ENCODE data around the gene TARBP1.
"Not testable (repeated sequence)": the region's sequence is repeated elsewhere in the genome, so short reads cannot be mapped to it uniquely, and the experiment has no call there.

The TARBP1 gene

GRCh38 chr1:234505769-234506102 lies 26.8 kb upstream of the TARBP1 start:
- no peak for DNase-seq

- DNase-seq: no peak
These were observed 26.2 kb upstream of the TARBP1 start for GRCh38 chr1:234504969-234505768.

DNA sequence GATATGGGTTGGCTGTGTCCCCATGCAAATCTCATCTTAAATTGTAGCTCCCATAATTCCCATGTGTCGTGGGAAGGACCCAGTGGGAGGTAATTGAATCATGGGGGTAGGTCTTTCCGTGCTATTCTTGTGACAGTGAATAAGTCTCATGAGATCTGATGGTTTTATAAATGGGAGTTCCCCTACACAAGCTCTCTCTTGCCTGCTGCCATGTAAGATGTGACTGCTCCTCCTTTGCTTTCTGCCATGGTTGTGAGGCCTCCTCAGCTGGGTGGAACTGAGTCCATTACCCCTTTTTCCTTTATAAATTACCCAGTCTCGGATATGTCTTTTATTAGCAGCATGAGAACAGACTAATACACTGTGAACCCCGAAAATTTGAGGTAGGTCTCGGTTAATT lies 25.3 kb upstream of the TARBP1 start:
- DNase-seq: not testable (repeated sequence)

GRCh38 chr1:234503193-234504050 lies 24.4 kb upstream of the TARBP1 start:
- DNase-seq: no peak

GRCh38 chr1:234502785-234503184 lies 23.8 kb upstream of the TARBP1 start:
- no peak for DNase-seq

DNA sequence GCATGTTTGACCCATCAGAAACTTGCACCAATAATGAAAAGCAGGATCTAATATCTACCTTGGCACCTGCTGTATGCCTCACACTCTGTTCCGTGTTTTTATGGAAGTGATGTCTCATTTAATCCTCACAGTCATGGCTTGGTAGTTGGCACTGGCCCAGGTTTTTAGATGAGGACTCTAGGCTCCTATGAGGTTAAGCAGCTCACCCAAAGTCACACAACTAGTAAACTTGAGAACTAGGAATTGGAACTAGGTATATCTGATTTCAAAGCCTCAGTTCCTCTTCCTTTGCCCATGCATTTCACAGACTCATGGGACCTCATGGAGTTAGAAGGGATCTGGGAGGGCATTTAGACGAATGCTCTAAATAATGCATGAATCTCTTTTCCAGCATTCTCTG lies 21.3 kb upstream of the TARBP1 start:
- DNase-seq: no peak

- no peak for DNase-seq
These were observed 20.9 kb upstream of the TARBP1 start for GRCh38 chr1:234499943-234500245.

GRCh38 chr1:234499119-234499942 lies 20.4 kb upstream of the TARBP1 start:
- peak; percentile 96 for DNase-seq

DNA sequence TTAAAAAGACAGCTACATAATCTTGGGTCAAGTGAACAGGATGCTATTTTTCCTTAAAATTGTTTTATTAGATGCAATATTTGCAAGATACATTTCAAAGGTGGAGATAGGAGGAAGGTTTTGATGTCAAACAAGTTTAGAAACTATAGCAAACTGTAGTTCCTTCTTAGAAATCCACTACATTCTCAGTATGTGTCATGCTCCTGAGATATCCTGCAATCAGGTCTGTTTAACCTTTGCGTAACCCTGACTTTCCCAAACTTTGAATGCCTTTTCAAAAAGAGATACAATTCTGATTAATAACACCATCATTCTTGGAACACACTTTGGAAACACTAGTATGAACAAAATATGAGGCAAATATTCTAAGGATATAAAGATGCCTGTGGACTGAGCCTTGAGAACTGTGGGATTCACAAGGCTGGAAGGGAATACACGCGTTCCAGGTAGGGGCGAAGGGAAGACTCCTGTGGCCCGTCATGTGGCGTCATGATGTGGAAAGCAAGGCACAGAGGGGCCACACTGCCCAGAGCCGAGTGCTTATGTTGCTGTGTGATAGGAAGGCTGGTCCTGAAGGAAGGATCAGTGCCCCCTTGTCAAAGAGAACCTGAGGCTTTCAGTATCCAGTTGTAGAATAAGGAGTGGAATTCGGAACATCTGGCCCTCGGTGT lies 19.6 kb upstream of the TARBP1 start:
- no peak for DNase-seq

DNA sequence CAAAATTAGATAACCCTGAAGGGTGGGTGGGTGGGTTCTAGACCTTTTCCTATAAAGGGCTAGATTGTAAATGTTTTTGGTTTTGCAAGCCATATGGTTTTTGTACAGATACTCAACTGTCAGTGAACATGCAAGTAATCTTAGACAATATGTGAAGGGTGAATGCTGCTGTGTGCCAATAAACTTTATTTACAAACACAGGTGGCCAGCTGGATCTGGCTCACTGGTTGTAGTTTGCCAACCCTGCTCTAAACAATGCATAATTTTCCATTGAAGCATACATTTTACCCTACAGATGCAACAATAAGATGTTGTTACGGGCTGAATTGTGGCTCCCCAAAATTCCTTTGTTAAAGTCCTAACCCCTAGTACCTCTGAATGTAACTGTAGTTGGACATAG lies 18.6 kb upstream of the TARBP1 start:
- DNase-seq: no peak

DNA sequence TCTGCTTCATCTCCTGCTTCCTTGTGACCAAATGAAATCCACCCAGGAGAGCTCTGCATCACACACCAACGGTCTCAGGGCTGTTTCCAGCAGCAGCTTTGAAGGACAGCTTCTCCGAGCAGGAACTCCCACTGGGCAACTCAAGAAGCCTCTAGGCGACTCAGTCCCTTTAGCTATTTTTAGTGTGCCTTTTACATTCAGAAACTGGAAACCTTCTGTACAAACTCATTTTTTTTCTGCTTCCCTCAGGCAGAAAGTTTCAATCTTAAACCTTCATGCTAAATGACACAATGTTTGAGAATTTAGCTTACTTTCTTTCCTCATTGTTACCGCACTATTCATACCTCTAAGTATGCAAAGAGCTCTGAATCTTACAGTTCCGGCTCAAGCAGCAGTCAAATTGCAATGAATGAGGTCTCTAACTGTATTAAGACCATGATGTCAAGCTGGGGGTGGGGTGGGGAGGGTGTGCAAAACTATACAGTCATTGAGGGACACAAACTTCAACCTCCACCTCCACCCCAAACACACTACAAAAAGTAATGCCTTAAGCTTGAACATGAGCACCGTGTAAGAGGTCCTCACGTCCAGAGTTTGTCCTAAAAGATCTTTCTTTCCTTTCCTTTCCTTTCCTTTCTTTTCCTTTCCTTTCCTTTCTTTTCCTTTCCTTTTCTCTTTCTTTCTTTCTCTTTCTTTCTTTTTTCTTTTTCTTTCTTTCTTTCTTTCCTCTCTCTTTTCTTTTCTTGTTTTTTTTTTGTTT lies 16.4 kb upstream of the TARBP1 start:
- DNase-seq: no peak

GRCh38 chr1:234494049-234494448 lies 15.1 kb upstream of the TARBP1 start:
- no peak for DNase-seq

- no peak for DNase-seq
These were observed 12.0 kb upstream of the TARBP1 start for GRCh38 chr1:234490793-234491479.

GRCh38 chr1:234489698-234490077 lies 10.7 kb upstream of the TARBP1 start:
- no peak for DNase-seq

DNA sequence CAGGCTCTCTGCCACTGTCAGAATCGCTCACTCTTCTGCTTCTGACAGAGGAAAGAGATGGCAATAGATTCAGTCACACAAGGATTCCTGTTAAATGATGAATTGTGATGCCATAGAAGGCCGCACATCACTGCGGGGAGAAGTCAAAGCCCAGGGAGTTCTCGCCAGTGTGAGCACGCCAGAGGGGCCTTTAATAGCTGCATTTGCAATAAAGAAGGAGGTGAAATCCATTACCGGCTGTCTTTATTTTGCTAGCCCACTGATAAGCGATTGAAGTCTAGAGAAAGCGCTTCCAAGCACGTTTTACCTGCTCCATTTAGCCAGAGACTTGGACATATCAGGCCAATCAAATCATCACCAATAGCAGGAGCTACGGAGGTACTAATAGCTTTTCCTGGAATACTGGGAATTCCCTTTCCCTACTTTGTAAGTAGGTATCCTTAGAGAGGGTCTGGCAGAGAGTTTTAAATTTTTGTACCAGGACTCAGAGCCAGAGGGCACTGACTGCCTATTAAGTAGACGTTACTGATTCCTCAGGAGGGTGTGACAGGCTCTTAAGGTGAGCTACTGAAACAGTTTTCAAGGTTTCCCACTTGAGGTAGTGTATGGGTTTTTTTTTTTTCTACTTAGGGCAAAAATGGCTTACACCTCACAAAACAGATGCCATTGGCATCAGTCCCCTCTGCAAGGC lies 10.2 kb upstream of the TARBP1 start:
- DNase-seq: no peak

DNA sequence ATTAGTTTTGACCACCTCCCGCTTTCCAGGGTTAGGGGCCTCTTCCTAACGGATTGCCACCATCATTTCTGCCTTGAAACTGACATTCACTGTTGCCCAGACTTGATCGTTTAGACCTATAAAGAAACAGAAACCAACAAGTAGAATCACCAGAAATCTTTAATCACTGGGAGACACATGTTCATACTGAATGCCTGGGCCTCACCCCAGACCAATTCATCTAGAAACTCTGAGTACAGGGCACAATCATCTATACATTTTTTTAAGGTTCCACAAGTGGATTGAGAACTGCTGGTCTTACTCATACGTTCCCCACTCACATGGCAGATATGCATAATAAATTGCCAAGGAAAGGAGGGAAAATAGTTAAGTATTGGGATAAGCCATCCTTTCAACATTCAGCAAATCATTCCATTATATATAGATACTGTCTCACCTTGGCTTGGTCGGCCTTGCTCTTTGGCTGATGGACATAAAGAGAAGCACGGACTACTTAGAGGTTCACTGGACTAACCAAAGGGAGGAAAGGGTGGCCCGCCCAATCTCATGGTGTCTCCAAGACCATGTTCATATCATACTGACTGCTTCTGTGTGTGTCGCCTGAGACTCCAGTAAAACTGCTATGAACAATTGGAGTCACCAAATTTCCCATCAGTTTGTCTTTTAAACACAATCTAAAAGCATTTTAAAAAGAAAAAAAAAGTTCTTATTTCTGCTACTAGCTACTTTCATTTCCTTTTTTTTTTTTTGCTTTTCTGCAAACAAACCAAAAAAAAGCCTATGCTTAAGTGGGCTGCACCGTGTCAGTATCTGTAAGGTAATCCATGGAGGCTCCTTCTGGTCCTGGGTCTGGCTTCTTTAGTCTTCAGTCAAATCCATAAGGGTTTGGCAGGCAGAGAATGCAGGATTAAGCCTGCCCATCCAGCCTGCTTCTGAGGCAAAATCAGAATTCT lies 9.4 kb upstream of the TARBP1 start:
- DNase-seq: no peak

- DNase-seq: no peak
These were observed 8.2 kb upstream of the TARBP1 start for GRCh38 chr1:234486858-234487840.

DNA sequence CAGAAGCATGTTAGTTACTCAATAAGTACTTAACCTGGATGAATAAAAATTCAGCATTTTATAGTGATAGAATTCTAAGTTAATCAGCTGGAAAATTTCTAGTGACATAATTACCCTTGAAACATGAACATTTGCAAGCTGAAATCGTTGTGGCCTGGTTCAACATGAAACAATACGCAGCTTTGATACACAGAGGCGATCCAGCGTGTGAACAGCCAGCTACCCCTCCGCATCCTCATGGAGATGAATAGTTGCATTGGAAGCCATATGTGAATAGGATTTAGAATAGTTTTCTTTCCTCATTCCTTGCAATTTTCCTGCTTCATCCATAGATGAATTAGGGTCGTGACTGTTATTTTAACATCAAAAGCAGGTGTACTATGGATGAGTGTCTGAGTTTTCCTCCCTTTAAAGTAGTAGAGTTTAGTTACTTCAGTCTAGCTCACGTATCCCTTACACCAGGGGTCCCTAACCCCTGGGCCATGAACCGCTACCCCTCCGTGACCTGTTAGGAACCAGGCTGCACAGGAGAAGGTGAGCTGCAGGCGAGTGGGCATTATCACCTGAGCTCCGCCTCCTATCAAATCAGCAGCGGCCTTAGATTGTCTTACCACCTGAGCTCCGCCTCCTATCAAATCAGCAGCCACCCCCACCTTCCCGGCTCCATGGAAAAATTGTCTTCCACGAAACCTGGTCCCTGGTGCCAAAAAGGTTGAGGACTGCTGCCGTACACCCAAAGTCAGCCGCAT lies 6.2 kb upstream of the TARBP1 start:
- peak; percentile 32 for DNase-seq
